SK-N-SH treated with all-trans-retinoic acid at 6 μM for 48 hours (cell line): ENCODE results near the gene TMEM169.

ENCODE experiments used
- ATAC-seq: fragments of 200-7000 bp; cut with Tn5 transposase; 3 replicates; pipeline ENCODE4 v1.9.1; 2020; ENCODE audit warnings: mild to moderate bottlenecking, moderate library complexity
- BACH2 ChIP-seq: fragments of 250-450 bp; sonication (Bioruptor Pico); IDR thresholded peaks from 2 replicates; pipeline ENCODE4 v1.9.0; 2021; ENCODE audit warnings: mild to moderate bottlenecking, borderline replicate concordance
- CREB5 ChIP-seq: fragments of 250-450 bp; sonication (Bioruptor Pico); IDR thresholded peaks from 2 replicates; pipeline ENCODE4 v1.5.1; 2020; ENCODE audit warnings: low read depth, mild to moderate bottlenecking, moderate library complexity
- CSDC2 ChIP-seq: fragments of 250-450 bp; sonication (Bioruptor Pico); IDR thresholded peaks from 2 replicates; pipeline ENCODE4 v1.5.0; 2020; ENCODE audit warnings: mild to moderate bottlenecking, moderate library complexity
- ESRRG ChIP-seq: fragments of 250-450 bp; sonication (Bioruptor Pico); IDR thresholded peaks from 2 replicates; pipeline ENCODE4 v1.6.1; 2021; ENCODE audit warnings: mild to moderate bottlenecking
- GLIS3 ChIP-seq: fragments of 250-450 bp; sonication (Bioruptor Pico); IDR thresholded peaks from 2 replicates; pipeline ENCODE4 v1.5.0; 2020; ENCODE audit warnings: mild to moderate bottlenecking, moderate library complexity
- ISL1 ChIP-seq: fragments of 250-450 bp; sonication (Bioruptor Pico); IDR thresholded peaks from 2 replicates; pipeline ENCODE4 v2.1.2; 2022; ENCODE audit warnings: mild to moderate bottlenecking, moderate library complexity
- OSR1 ChIP-seq: fragments of 250-450 bp; sonication (Bioruptor Pico); IDR thresholded peaks from 2 replicates; pipeline ENCODE4 v1.8.0; 2022; ENCODE audit warnings: moderate library complexity, mild to moderate bottlenecking, inconsistent platforms
- PATZ1 ChIP-seq: fragments of 250-450 bp; sonication (Bioruptor Pico); IDR thresholded peaks from 2 replicates; pipeline ENCODE4 v1.8.0; 2020; ENCODE audit warnings: mild to moderate bottlenecking, moderate library complexity, borderline replicate concordance
- POU6F1 ChIP-seq: fragments of 250-450 bp; sonication (Bioruptor Pico); IDR thresholded peaks from 2 replicates; pipeline ENCODE4 v1.8.0; 2021; ENCODE audit warnings: low read depth, mild to moderate bottlenecking, moderate library complexity, borderline replicate concordance
- PPARA ChIP-seq: fragments of 250-450 bp; sonication (Bioruptor Pico); IDR thresholded peaks from 2 replicates; pipeline ENCODE4 v1.5.0; 2020; ENCODE audit warnings: mild to moderate bottlenecking, borderline replicate concordance
- RARB ChIP-seq: fragments of 250-450 bp; sonication (Bioruptor Pico); IDR thresholded peaks from 2 replicates; pipeline ENCODE4 v1.8.0; 2021; ENCODE audit warnings: mild to moderate bottlenecking, moderate library complexity
- SNAI2 ChIP-seq: fragments of 250-450 bp; sonication (Bioruptor Pico); IDR thresholded peaks from 2 replicates; pipeline ENCODE4 v1.5.0; 2020; ENCODE audit warnings: mild to moderate bottlenecking, moderate library complexity
- TCF4 ChIP-seq: fragments of 250-450 bp; sonication (Bioruptor Pico); IDR thresholded peaks from 2 replicates; pipeline ENCODE4 v1.8.0; 2021; ENCODE audit warnings: mild to moderate bottlenecking, moderate library complexity, borderline replicate concordance
- TOX ChIP-seq: fragments of 250-450 bp; sonication (Bioruptor Pico); IDR thresholded peaks from 2 replicates; pipeline ENCODE4 v1.8.0; 2021; ENCODE audit warnings: mild to moderate bottlenecking, moderate library complexity, borderline replicate concordance
- TSHZ2 ChIP-seq: fragments of 250-450 bp; sonication (Bioruptor Pico); IDR thresholded peaks from 2 replicates; pipeline ENCODE4 v1.5.0; 2020; ENCODE audit warnings: mild to moderate bottlenecking, moderate library complexity
- ZC3H10 ChIP-seq: fragments of 250-450 bp; sonication (Bioruptor Pico); IDR thresholded peaks from 2 replicates; pipeline ENCODE4 v1.5.1; 2021; ENCODE audit warnings: mild to moderate bottlenecking, moderate library complexity
- ZFP3 ChIP-seq: fragments of 250-450 bp; sonication (Bioruptor Pico); IDR thresholded peaks from 2 replicates; pipeline ENCODE4 v1.5.0; 2020; ENCODE audit warnings: mild to moderate bottlenecking, moderate library complexity
- ZFP30 ChIP-seq: fragments of 450-650 bp; formaldehyde crosslinking; IDR thresholded peaks from 2 replicates; pipeline ENCODE4 v1.5.0; 2022; ENCODE audit warnings: mild to moderate bottlenecking, moderate library complexity
- ZNF565 ChIP-seq: fragments of 450-650 bp; formaldehyde crosslinking; conservative IDR thresholded peaks from 2 replicates; pipeline ENCODE4 v1.5.0; 2020; ENCODE audit warnings: low read depth, mild to moderate bottlenecking, moderate library complexity
- ZNF70 ChIP-seq: fragments of 450-650 bp; formaldehyde crosslinking; IDR thresholded peaks from 2 replicates; pipeline ENCODE4 v1.5.0; 2020; ENCODE audit warnings: mild to moderate bottlenecking, moderate library complexity
- ZNF8 ChIP-seq: fragments of 450-650 bp; formaldehyde crosslinking; IDR thresholded peaks from 2 replicates; pipeline ENCODE4 v1.5.0; 2020; ENCODE audit warnings: mild to moderate bottlenecking, moderate library complexity

Gene TMEM169

DNA sequence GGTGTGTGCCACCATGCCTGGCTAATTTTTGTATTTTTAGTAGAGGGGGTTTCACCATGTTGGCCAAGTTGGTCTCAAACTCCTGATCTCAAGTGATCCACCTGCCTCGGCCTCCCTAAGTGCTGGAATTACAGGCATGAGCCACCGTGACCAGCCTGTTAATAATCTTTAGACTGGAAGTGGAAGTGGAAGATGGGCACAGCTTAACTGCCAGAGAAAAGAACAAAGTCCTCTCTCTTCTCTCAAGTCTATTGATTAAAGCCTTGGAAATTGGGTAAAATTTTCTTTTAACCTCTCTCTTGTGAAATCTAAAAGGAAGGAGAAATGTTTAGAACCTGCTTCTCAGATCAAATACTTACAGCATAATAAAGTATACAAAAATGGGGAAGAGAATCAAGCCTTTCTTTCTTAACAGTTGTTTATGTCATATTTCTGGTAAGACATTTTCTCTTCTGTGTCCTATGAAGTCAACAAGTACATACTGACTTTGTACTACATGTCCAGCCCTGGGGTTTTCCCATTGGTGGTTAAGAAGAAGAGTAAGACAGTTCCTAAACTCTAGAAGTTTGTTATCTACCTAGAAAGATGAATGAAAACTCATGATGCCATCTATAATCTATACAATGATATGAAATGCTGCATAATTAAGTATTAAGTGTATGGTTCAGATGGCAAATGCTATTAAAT, 4.6 kb downstream of the TMEM169 start:
- ATAC-seq = no peak
- TF ChIP-seq CREB5 = no peak
- no peak for TF ChIP-seq RARB (CRISPR knock-in tag)
- TF ChIP-seq ZNF565 = no peak
- no peak for TF ChIP-seq BACH2
- TF ChIP-seq, all 23 proteins: peak for 0

DNA sequence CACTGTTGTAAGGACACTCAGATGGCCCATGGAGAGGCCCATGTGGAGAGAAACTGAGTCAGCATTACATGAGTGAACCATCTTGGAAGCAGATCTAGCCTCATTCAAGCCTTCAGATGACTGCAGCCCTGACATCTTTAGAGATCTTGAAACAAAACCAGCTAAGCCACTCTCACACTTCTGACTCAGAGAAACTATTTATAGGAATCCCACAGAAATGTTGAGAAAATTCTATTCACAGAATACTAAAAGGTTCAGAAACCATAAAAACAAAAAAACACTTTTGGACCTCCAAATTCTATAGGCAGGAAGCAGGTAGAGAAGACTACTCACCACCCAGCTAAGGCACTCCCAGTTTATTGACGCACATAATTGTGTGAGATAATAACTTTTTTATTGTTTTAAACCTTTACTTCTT, 8.7 kb downstream of the TMEM169 start:
- no peak for TF ChIP-seq ZFP3
- no peak for TF ChIP-seq POU6F1 (CRISPR knock-in tag)
- TF ChIP-seq ISL1 = no peak
- no peak for TF ChIP-seq GLIS3 (CRISPR knock-in tag)
- no peak for TF ChIP-seq OSR1 (CRISPR knock-in tag)
- no peak for TF ChIP-seq CREB5
- no peak for TF ChIP-seq TCF4 (CRISPR knock-in tag)
- TF ChIP-seq TOX (CRISPR knock-in tag) = no peak
- TF ChIP-seq PPARA (CRISPR knock-in tag) = no peak
- no peak for TF ChIP-seq ZNF70 (CRISPR knock-in tag)
- no peak for TF ChIP-seq PATZ1
- TF ChIP-seq TSHZ2 = no peak
- TF ChIP-seq ZC3H10 = no peak
- TF ChIP-seq ZFP30 (CRISPR knock-in tag) = no peak
- ATAC-seq = no peak

DNA sequence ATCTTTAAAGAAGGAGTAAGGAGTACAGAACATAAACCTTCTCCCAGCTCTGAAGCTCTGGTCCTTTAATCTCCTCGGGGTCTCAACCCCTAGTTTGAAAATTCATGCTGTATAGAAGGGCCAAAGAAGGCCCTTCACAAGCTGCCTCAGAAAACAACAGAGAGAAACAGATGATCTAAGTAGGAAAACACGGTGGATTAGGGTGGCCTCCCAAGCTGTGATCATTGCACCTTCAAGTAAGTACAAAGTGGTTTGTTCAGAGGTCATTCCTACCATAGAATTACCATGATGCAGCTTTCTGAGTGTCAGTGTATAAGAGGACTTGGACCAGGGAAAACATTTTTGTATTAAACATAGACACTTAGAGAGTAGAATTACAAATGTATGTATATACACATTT, 10.9 kb downstream of the TMEM169 start:
- no peak for ATAC-seq
- TF ChIP-seq TCF4 (CRISPR knock-in tag) (no peak), ZNF565 (no peak), ZNF70 (CRISPR knock-in tag) (no peak), ZC3H10 (no peak), SNAI2 (no peak), OSR1 (CRISPR knock-in tag) (no peak), PATZ1 (no peak), GLIS3 (CRISPR knock-in tag) (no peak), CSDC2 (CRISPR knock-in tag) (no peak), ESRRG (CRISPR knock-in tag) (no peak), ZNF8 (CRISPR knock-in tag) (no peak), TSHZ2 (no peak)
